ENCODE measurements around the gene COPB2.

DNA sequence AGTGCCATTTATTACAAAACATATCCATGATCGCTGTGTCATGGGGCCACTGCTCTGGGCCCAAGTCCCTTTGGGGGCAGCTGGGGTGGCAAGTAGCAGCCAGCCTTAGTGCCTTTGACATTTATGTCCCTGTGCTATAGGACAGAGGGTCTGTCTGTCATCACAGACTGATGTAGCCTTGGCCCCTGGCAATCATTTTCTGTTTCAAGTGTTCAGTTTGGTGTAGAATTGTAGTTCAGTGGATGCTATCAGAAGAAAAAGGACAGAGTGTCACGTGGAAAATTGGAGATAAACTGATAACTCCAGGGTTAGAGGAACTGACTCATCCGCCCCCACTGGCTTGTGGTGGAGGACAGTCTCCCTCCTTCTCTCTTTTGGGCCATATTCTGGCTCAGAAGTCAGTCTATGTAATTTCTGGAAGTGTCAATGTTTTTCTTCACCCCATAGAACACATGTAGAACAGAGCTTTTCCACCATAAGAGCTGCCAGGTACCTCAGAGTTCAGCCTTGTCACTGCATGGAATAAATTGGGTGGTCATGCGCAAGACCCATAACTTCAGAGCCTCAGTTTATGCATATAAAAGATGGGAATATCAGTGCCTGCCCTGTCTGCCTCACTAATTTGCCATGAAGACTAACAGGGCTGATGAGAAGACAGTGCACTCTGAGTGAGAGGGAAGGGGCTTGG is 50.1 kb downstream of the COPB2 start:
- TF ChIP-seq CHD1 (IDR thresholded peaks at IDR 0.05; ENCODE audit: low read depth, low read length), result no peak
- no peak for TF ChIP-seq CTCF (IDR thresholded peaks at IDR 0.05 in 2 of 3, conservative IDR thresholded peaks at IDR 0.05 in 1 of 3; ENCODE audit: control insufficient read depth in 2 of 3, extremely low read depth in 1 of 3, insufficient read depth in 1 of 3, low read depth in 3 of 3, low read length in 3 of 3)
- no peak for TF ChIP-seq SIN3A (IDR thresholded peaks at IDR 0.05; ENCODE audit: low read depth, low read length)
- no peak for TF ChIP-seq BRCA1 (IDR thresholded peaks at IDR 0.05; ENCODE audit: low read depth, low read length)
- TF ChIP-seq NFYA (IDR thresholded peaks at IDR 0.05; ENCODE audit: borderline replicate concordance, low read depth, low read length), result no peak
